ENCODE data around the gene TBRG4. TPM values are rescaled to one million over a fixed set of nuclear protein-coding genes. Genes with fewer than 3 reads are reported as not detected.

Gene TBRG4
- total RNA-seq, 2 experiments from 2014 or later = 121 to 152 TPM

GRCh38 chr7:45088821-45089340 lies 22.6 kb downstream of the TBRG4 start, which contains the start of gene NACAD:
Gene NACAD, minus strand, starts transcription at chr7:45088969. Its CDS starts 75 bp downstream, at chr7:45088894.
- H3K9me3 Mint-ChIP-seq (ENCODE audit: low read depth) = no peaks in the 10 kb centered on the region
- peaks cover 2% of the 10 kb centered on the region for H3K36me3 Mint-ChIP-seq
- ATAC-seq = peak; percentile 77
- no peak within 1 kb of the TSS for H3K27ac Mint-ChIP-seq
- H3K27me3 Mint-ChIP-seq = peaks cover 34% of the 10 kb centered on the region
- DNase-seq = no peak
- peak within 1 kb of the TSS; percentile 64 for H3K4me3 Mint-ChIP-seq
- H3K4me1 Mint-ChIP-seq = peaks cover 8% of the 10 kb centered on the region
- CTCF ChIA-PET = interaction anchor here (1.0 to 1.2 kb wide), 2 partner anchors 21 to 167 kb away, joined by 3 read pairs; no protein-coding TSS in a partner anchor

GRCh38 chr7:45088146-45088701 lies 23.3 kb downstream of the TBRG4 start:
- no peaks in the 10 kb centered on the region for H3K36me3 Mint-ChIP-seq
- H3K4me3 Mint-ChIP-seq = no peak overlapping the region
- H3K4me1 Mint-ChIP-seq = peaks cover 8% of the 10 kb centered on the region
- no peak overlapping the region for H3K27ac Mint-ChIP-seq
- ATAC-seq = no peak
- H3K27me3 Mint-ChIP-seq = peaks cover 34% of the 10 kb centered on the region
- DNase-seq = no peak
- CTCF ChIA-PET = interaction anchor here (1.6 kb wide), 1 partner anchor 48 kb away, joined by 7 read pairs; no protein-coding TSS in a partner anchor
- no peaks in the 10 kb centered on the region for H3K9me3 Mint-ChIP-seq (ENCODE audit: low read depth)

GRCh38 chr7:45087301-45088145 lies 24.0 kb downstream of the TBRG4 start:
- CTCF ChIA-PET = interaction anchor here (1.6 kb wide), 1 partner anchor 48 kb away, joined by 7 read pairs; no protein-coding TSS in a partner anchor
- Mint-ChIP-seq H3K4me3 (no peak overlapping the region), H3K9me3 (ENCODE audit: low read depth) (no peaks in the 10 kb centered on the region), H3K36me3 (no peaks in the 10 kb centered on the region), H3K27ac (peak overlapping the region; percentile 4), H3K4me1 (peaks cover 8% of the 10 kb centered on the region), H3K27me3 (peaks cover 29% of the 10 kb centered on the region)
- no peak for DNase-seq
- no peak for ATAC-seq

- Mint-ChIP-seq H3K27me3 (peaks cover 19% of the 10 kb centered on the region), H3K36me3 (no peaks in the 10 kb centered on the region), H3K4me1 (peaks cover 8% of the 10 kb centered on the region), H3K4me3 (no peak overlapping the region), H3K9me3 (ENCODE audit: low read depth) (no peaks in the 10 kb centered on the region), H3K27ac (no peak overlapping the region)
- DNase-seq (no peak), ATAC-seq (no peak)
- CTCF ChIA-PET = interaction anchor here (0.5 to 1.6 kb wide), 2 partner anchors 49 to 437 kb away, joined by 4 to 7 read pairs; no protein-coding TSS in a partner anchor
Observed at GRCh38 chr7:45086331-45087065, 25.0 kb downstream of the TBRG4 start.

- peaks cover 8% of the 10 kb centered on the region for H3K4me1 Mint-ChIP-seq
- peaks cover 18% of the 10 kb centered on the region for H3K27me3 Mint-ChIP-seq
- DNase-seq = no peak
- H3K36me3 Mint-ChIP-seq = no peaks in the 10 kb centered on the region
- ATAC-seq = no peak
- CTCF ChIA-PET = no interaction called here
- H3K9me3 Mint-ChIP-seq (ENCODE audit: low read depth) = no peaks in the 10 kb centered on the region
- H3K27ac Mint-ChIP-seq = no peak overlapping the region
- no peak overlapping the region for H3K4me3 Mint-ChIP-seq
Observed at GRCh38 chr7:45085619-45086200, 25.8 kb downstream of the TBRG4 start.

GRCh38 chr7:45084901-45085618 lies 26.4 kb downstream of the TBRG4 start:
- Mint-ChIP-seq H3K36me3 (no peaks in the 10 kb centered on the region), H3K27ac (no peak overlapping the region), H3K4me1 (peaks cover 8% of the 10 kb centered on the region), H3K4me3 (no peak overlapping the region), H3K27me3 (peaks cover 13% of the 10 kb centered on the region), H3K9me3 (ENCODE audit: low read depth) (no peaks in the 10 kb centered on the region)
- ATAC-seq (no peak), DNase-seq (no peak)
- CTCF ChIA-PET = no interaction called here

- no peak for ATAC-seq
- CTCF ChIA-PET = no interaction called here
- H3K36me3 Mint-ChIP-seq = no peaks in the 10 kb centered on the region
- H3K27me3 Mint-ChIP-seq = peaks cover 6% of the 10 kb centered on the region
- H3K27ac Mint-ChIP-seq = no peak overlapping the region
- no peak overlapping the region for H3K4me3 Mint-ChIP-seq
- peaks cover 3% of the 10 kb centered on the region for H3K4me1 Mint-ChIP-seq
- H3K9me3 Mint-ChIP-seq (ENCODE audit: low read depth) = no peaks in the 10 kb centered on the region
- no peak for DNase-seq
Observed at GRCh38 chr7:45084336-45084735, 27.2 kb downstream of the TBRG4 start.

GRCh38 chr7:45082831-45083331 lies 28.6 kb downstream of the TBRG4 start:
- H3K27me3 Mint-ChIP-seq = peaks cover under 1% of the 10 kb centered on the region
- ATAC-seq = no peak
- CTCF ChIA-PET = no interaction called here

GRCh38 chr7:45082031-45082830 lies 29.3 kb downstream of the TBRG4 start:
- H3K27me3 Mint-ChIP-seq = no peaks in the 10 kb centered on the region
- H3K4me3 Mint-ChIP-seq = no peak overlapping the region
- H3K27ac Mint-ChIP-seq = no peak overlapping the region
- H3K4me1 Mint-ChIP-seq = no peaks in the 10 kb centered on the region
- no peaks in the 10 kb centered on the region for H3K9me3 Mint-ChIP-seq (ENCODE audit: low read depth)
- no peak for DNase-seq
- ATAC-seq = no peak
- H3K36me3 Mint-ChIP-seq = no peaks in the 10 kb centered on the region
- CTCF ChIA-PET = no interaction called here

More at GRCh38 chr7:45082831-45083331, 28.6 kb downstream of the TBRG4 start:
- H3K9me3 Mint-ChIP-seq (ENCODE audit: low read depth) = no peaks in the 10 kb centered on the region
- H3K27ac Mint-ChIP-seq = no peak overlapping the region
- no peak for DNase-seq
- no peaks in the 10 kb centered on the region for H3K36me3 Mint-ChIP-seq
- H3K4me3 Mint-ChIP-seq = no peak overlapping the region
- H3K4me1 Mint-ChIP-seq = no peaks in the 10 kb centered on the region

- Mint-ChIP-seq H3K4me3 (no peak overlapping the region), H3K36me3 (no peaks in the 10 kb centered on the region), H3K27me3 (no peaks in the 10 kb centered on the region), H3K27ac (no peak overlapping the region), H3K4me1 (no peaks in the 10 kb centered on the region), H3K9me3 (ENCODE audit: low read depth) (no peaks in the 10 kb centered on the region)
- CTCF ChIA-PET = interaction anchor here (1.4 kb wide), 1 partner anchor 54 kb away, joined by 8 read pairs; no protein-coding TSS in a partner anchor
- ATAC-seq (no peak), DNase-seq (no peak)
Observed at GRCh38 chr7:45081670-45081974, 29.9 kb downstream of the TBRG4 start.

- Mint-ChIP-seq H3K4me3 (no peak overlapping the region), H3K27me3 (no peaks in the 10 kb centered on the region), H3K36me3 (no peaks in the 10 kb centered on the region), H3K9me3 (ENCODE audit: low read depth) (no peaks in the 10 kb centered on the region), H3K4me1 (no peaks in the 10 kb centered on the region), H3K27ac (peak overlapping the region; percentile 6)
- no peak for ATAC-seq
- CTCF ChIA-PET = interaction anchor here (1.4 kb wide), 1 partner anchor 55 kb away, joined by 8 read pairs; no protein-coding TSS in a partner anchor
- DNase-seq = no peak
Observed at GRCh38 chr7:45080958-45081669, 30.4 kb downstream of the TBRG4 start.

Data from activated CD8-positive, alpha-beta memory T cell treated with anti-CD3 and anti-CD28 coated beads, Interleukin-2, amount 10 ng/mL, durations not matched to agents 7 days and 5 days (primary cell).